GM21447 (cell line): ENCODE data around the gene NUP160.
"Not testable (repeated sequence)": the region's sequence is repeated elsewhere in the genome, so short reads cannot be mapped to it uniquely, and the experiment has no call there.

Source experiments
- ATAC-seq: cut with Tn5 transposase; IDR thresholded peaks from one replicate; pipeline ENCODE4 v1.9.1; 2021; ENCODE audit not compliant: unreplicated experiment

NUP160 gene

DNA sequence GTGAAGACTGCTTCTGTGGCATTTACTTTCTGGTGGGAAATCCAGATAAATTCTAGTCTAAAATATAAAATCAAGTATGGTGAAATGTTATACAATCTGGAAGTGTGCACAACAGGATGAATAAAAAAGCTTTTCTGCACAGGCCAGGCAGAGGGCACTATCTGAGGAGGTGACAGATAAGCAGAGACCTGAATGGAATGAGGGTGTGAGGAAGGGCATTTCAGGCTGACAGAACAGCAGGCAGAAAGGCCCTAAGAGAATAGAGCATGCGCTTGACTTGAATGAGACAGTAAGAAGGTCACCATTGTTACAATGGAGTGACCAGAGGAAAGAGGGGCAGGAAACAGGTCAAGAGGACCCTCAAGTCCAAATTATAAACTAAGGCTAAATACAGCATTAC lies 47.4 kb downstream of the NUP160 start:
- no peak for ATAC-seq

DNA sequence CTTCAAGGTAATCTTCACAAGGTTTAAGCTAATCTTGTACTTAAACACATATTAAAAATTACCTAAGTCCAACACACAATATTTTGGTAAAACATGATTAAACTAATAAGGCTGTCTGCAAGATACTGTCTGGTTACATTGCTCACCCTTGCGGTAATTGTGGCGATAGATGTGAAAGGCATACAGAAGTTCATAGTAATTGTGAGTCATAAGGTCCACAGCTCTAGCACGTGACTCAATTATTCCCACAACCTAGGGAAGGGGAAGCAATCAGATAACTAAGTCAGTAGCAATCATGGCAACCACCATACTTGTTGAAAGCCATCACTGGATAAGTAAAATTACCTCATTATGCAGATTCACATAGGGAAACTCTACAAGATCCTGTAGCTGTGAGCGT lies 50.5 kb downstream of the NUP160 start:
- no peak for ATAC-seq

DNA sequence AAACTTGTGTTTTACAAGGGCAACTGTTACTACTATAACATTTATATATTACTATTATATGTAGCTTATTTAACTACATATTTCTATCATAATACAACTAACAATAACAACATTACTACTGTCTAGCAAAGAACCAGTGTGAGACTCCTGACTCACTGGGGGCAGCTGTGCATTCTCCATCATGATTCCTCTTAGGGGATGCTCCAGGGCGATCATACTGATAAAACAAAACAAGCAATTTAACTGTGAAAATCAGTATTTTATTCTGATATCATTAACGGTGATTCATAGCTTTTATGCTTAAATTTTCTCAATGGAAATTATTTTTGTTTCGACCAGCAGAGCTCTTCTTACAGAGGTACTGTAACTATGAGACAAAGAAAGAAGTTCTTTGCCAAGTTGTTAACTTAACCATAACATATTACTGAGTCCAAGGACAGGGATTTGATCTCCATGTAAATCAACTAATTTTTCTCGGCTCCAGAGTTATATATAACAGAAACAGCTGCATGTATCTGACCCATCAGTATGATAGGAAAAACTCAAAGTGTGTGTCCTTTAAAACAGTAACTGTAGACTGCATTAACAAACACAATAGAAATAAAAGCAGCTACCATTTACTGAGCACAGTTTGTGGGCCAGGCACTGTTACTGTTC lies 56.2 kb downstream of the NUP160 start:
- no peak for ATAC-seq

DNA sequence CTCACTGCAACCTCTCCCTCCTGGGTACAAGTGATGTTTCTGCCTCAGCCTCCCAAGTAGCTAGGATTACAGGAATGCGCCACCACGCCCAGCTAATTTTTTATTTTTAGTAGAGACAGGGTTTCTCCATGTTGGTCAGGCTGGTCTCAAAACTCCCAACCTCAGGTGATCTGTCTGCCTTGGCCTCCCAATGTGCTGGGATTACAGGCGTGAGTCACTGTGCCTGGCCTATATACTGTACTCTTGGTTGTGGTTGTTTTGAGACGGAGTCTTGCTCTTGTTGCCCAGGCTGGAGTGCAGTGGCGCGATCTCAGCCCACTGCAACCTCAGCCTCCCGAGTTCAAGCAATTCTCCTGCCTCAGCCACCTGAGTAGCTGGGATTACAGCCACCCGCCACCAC lies 58.1 kb downstream of the NUP160 start:
- ATAC-seq: not testable (repeated sequence)

DNA sequence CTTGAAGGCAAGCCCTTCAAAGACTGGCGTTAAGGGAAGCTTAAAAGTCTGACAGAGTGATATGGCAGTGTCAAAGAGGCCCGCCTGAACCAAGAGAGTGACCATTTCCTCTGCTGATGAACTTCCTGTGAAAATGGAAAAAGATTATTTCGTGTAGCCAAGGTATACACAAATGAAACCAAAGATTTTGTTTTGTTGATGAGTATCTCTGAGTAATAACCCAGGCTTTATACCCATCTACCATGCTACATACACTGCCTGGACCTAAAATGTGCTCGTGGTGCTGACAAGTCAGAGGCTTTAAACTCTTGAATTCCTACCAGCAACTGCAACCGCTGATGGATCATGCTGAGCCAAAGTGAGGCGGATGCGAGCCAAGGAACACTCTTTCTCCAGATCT lies 60.0 kb downstream of the NUP160 start:
- ATAC-seq: no peak

DNA sequence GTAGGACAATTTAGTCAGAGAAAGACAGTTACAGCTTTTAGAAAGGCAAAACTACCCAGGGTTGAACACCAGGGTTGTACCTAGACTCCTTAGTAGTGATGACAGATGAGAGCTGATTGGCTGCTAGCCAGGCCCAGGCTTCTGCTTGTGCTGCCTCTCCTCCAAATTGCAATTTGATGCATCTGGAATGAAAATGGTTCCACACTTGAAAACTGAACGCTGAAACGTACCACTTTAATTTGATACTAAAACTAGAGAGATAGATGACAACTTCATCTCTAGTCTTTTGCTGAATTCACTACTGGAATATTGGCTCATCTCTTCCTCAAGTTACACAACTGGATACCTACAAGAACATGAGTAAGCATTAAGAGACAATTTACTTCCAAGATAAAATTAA lies 61.8 kb downstream of the NUP160 start:
- no peak for ATAC-seq

DNA sequence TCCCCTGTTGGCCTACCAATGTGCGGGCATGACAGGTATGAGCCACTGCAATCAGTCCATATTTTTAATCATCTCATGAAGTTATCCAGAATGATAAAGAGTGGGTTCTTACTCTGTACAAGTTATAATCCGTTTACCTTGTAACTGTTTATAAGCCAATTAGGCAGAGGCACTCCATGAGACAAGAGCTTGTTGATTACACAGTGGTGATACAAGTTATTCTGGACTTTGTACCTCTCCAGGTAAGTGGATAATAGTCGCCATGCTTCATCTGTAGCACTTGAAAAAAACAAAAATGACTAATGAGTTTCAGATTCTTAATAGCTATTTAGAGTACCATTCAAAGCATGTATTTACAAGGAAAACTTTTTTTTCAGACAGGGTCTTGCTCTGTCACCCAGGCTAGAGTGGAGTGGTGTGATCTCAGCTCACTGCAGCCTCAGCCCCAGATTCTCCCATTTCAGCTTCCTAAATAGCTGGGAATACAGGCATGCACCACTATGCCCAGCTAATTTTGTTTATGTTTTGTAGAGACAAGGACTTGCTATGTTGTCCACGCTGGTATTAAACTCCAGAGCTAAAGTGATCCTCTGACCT lies 63.3 kb downstream of the NUP160 start:
- ATAC-seq: no peak

DNA sequence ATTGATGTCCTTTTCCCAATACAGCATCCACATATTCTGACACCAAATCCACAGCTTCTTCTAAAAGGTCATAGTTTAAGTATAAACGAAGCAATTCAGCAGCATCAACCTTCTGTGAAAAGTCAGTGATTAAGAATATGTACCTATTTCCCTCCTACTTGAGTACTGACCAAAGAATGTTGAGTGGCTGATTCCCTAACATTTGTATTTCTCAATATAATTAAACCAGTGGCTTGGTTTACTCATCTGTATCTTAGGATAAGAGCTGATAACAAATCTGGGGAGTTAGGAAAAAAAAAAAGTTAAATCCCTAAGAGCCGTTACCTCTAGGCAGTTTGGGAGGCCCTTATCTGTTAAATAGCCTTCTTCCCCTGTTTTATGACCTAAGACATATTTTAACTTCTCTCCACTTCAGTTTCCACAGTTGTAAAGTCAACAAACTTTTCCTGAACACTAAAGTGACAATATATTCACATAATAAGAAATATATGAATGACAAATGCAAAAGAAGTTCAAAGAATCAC lies 65.0 kb downstream of the NUP160 start:
- no peak for ATAC-seq

DNA sequence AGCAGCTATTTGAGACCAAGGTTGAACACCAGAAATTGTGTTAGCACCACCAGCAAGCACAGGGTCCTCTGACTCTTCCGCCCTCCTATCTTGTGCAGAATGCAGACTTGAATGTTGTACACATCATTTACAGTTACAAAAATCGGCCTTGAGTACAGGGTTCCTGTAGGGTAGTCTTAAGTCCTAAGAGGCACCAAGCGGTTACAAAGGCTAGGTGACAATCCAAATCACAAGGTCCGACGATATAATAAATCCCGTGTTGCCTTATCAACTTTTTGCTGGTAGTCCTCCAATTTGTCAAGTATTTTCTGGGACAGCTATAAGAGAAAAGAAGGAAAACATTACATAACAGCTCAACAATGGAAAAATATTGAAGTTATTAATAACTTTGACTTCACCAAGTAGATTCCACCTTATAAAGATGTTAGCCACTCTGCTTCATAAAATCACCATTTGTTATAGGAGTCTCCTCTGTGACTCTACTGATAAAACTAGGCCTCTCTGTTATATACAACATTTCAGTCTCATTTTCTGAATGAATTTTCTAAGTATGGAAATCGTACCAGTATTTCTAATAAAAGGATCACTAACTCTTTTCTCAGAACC lies 69.2 kb downstream of the NUP160 start:
- no peak for ATAC-seq

DNA sequence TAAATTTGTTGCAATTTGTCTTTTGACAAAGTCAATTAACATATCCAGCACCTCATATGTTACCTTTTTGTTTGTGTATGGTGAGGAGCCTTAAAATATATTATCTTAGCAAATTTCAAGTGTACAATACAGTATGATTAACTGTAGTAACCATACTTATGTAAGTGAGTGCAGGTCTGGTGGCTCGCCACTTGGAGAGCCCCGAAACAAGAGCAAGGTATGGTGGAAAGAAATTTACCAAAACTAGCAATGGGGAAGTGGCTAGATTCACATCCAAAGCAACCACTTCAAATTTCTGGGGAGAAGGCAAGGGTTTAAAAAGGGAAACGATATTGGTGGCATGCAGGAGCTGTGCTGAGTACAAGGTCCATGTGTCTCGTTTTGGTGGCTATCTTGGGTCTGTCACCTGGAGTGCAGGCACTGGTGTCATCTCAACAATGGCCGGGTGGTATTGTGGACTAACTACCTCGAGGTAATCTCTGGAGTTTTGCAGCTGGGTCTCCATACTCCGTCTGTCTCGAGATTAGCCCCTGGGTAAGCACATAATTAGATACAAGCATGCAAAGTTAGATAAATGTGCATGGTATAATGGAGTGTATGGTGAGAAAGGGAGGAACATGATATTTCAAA lies 72.8 kb downstream of the NUP160 start:
- ATAC-seq: no peak

DNA sequence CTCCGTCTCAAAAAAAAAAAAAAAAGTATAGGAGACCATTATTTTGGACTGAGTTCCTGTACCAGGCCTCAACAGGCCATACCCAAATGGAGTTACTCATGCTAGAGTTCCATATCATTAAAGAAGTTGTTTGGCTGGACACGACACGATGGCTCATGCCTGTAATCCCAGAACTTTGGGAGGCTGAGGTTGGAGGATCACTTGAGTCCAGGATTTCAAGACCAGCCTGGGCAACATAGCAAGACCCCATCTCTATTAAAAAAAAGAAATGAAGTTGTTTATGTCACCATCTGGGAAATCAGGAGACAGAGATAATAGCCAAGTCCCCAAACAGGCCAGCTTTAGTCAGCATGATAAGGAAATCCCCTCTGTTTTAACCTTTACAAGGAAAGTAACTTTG lies 74.3 kb downstream of the NUP160 start:
- ATAC-seq: no peak

DNA sequence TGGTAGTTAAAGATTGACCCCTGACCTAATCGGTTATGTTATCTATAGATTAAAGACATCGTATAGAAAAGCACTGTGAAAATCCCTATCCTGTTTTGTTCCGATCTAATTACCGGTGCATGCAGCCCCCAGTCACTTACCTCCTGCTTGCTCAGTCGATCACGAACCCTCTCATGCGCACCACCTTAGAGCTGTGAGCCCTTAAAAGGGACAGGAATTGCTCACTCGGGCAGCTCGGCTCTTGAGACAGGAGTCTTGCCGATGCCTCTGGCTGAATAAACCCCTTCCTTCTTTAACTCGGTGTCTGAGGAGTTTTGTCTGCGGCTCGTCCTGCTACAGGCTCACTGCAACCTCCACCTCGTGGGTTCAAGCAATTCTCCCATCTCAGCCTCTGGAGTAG lies 78.6 kb downstream of the NUP160 start:
- ATAC-seq: not testable (repeated sequence)

DNA sequence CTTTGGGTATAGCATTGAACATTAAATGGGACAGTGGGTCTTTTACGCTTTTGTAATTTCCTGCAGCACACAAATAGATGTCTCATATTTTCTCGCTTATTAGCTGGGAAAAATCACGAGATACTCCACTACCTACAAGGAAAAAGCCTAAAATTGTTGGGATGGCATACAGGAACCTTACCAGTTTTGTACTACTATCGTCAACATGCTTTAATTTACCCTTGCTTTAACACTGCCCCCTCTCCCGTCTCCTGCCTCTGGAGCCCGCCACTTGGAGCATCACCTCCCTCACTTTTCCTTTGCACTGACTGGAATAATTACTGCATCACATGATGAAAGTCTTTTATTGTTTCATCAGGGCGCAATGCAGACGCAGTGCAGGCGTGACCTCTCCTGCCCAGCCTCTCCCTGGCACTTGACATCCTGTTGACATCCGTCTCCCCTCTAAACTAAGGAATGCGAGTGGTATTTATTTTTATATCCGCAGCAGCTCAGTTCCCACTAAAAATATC lies 80.0 kb downstream of the NUP160 start:
- ATAC-seq: no peak

DNA sequence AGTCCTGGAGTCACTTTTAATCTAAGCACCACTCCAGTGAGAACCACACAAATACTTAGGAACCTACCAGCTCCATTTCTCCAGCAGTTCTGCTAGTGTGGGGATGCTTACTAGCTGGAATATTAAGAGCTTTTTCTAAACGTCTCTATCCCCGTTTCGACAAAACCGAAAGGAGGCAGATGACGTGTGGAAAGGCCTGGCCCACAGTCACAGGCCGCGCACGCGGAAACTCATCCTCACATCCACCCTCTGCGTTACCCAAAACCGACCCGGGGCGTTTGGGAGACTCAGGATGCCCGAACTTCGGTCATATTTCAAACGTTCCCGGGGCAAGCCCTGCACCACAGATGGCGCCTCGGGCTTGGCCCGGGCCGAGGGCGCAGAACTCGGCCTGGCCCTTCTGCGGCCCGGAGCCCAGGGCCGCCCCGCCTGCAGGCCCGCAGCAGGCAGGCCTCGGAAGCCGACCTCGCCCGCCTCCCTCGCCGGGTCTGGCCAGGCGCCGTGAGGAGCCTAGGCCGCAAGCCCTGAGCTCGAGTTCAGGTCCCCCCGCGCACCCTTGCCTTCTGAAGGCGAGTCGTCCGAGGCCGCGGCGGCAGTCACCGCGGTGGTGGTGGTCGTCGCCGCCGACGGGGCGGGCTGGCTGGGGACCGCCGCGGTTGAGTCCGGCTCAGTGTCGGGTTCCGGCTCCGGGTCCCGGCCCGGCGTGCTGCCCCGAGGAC lies 81.5 kb downstream of the NUP160 start:
- peak; percentile 36 for ATAC-seq

DNA sequence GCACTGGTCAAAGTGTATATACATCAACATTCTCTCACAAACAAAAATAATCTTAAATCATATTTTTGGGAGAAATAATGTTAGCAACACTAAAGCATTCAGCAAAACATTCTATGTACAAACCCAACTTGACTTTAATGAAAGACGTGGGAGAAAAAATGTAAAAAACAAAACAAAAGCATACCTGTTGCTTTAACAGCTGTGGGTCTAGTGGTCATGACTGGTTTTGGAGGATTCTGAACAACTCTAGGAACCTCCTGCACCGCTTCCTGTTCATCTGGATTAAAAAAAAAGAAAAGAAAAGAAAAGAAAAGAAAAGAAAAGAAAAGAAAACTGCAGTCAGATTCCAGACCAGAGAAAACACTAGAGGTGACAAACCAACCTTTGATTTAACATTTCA lies 83.1 kb downstream of the NUP160 start:
- no peak for ATAC-seq

DNA sequence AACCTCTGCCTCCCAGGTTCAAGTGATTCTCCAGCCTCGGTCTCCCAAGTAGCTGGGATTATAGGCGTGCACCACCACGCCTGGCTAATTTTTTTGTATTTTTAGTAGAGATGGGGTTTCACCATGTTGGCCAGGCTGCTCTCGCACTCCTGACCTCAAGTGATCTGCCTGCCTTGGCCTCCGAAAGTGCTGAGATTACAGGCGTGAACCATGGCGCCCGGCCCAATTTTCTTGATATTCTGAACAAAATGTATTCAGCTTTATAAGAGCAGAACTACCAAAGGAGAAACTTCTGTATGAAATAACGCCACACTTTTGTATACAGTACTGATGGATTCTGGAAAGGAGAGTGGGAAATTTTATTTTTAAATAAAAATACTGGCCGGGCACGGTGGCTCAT lies 88.9 kb downstream of the NUP160 start:
- not testable (repeated sequence) for ATAC-seq

DNA sequence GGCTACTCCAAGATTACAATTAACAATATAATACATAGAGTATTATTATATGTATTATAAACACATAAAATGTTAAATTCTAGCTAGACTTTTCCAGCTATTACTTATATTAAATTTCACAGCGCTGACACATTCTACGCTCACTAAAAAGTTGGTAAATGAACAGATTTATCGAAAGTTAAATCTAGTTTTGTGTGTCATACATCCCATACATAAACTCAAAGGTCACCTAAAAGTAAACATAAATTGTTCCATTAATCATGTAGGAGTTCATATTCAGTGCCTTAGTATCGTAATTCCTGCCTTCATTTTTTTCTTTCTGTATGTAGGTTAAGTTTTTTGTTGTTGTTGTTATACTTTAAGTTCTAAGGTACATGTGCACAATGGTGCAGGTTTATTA lies 91.9 kb downstream of the NUP160 start:
- no peak for ATAC-seq

DNA sequence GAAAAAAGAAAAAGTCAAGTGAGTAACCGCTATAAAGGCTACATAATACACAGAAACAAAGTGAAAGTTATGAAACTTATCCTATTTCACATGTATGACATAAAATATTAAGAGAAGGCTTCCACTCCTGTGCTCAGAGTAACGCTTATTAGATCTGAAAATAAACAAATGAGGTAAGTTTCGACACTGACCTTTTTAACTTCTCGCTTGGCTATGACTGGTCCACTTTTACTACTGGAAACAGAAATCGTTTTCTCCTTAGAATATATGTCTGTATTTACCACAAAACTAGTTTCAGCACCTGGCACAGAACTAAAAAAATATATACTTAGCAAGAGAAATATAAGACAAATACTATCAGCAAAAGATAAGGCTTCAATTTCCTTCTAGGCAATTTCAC lies 97.4 kb downstream of the NUP160 start:
- no peak for ATAC-seq

DNA sequence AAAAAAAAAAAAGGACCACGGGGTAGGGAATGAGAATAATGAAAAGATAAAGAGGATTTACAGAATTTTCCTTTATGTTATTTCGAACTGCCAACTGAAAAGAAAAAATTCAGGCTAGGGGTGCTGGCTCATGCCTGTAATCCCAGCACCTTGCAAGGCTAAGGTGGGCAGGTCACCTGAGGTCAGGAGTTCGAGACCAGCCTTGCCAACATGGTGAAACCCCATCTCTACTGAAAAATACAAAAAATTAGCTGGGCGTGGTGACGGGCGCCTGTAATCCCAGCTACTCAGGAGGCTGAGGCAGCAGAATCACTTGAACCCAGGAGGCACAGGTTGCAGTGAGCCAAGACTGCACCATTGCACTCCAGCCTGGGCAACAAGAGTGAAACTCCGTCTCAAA lies 105.7 kb downstream of the NUP160 start:
- not testable (repeated sequence) for ATAC-seq

DNA sequence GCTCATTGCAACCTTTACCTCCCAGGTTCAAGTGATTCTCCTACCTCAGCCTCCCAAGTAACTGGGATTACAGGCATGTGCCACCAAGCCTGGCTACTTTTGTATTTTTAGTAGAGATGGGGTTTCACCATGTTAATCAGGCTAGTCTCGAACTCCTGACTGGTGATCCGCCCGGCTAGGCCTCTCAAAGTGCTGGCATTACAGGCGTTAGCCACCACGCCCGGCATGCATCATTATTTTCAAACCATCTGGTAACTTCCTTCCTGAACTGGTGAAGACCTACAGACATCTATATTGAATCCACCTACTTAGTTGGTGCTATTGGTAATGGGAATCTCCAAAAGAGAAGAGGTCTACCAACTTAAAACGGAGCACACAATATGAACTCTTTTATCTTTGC lies 110.3 kb downstream of the NUP160 start:
- not testable (repeated sequence) for ATAC-seq

DNA sequence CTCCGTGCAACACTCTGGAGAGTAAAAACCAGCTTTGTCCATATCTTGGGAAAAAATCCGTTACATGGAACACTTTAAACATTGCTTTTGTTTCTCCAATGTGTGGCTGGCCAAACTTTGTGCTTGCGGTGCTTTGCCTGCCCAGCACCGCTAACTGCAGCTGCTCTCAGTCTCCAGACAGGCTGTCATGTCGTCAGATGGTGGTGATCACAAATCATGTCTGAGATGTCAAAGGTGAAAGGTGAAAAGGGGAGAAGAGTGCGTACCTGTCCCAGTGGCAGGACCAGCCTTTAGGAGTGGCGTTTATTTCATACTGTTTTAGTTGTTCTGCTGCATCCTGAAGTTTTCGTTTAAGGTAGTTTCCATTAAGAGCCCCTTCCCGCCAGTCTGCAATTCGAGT lies 115.9 kb downstream of the NUP160 start:
- ATAC-seq: no peak
